Breast epithelium (tissue), 4 donors: ENCODE results near the gene AHCYL2. TPM values are rescaled to one million over a fixed set of nuclear protein-coding genes. Genes with fewer than 3 reads are reported as not detected.
"Not testable (repeated sequence)": the region's sequence is repeated elsewhere in the genome, so short reads cannot be mapped to it uniquely, and the experiment has no call there.

Source experiments
- DNase-seq, 2 donors: peaks; one replicate each; pipeline ENCODE4 v3.0.0-alpha.2; 2019; ENCODE audit warnings: low spot score in 2 of 2
- H3K27ac ChIP-seq, 2 donors: fragments of 200-600 bp; sonication (generic) in 1 of 2; one replicate each; pipeline ENCODE4 v1.5.1; 2016 to 2019; ENCODE audit warnings: mild to moderate bottlenecking in 1 of 2
- H3K27me3 ChIP-seq, 2 donors: fragments of 200-600 bp; sonication (generic) in 1 of 2; one replicate each; pipeline versions ENCODE4 v1.5.1 to v1.6.0; 2017 to 2019; ENCODE audit warnings: control low read depth in 1 of 2, mild to moderate bottlenecking in 1 of 2
- H3K36me3 ChIP-seq: fragments of 200-600 bp; one replicate; pipeline ENCODE4 v1.5.1; 2019
- H3K4me1 ChIP-seq, 2 donors: fragments of 200-600 bp; sonication (generic); one replicate each; pipeline ENCODE4 v1.5.1; 2016 to 2019; ENCODE audit warnings: control low read depth in 1 of 2
- H3K4me3 ChIP-seq, 3 donors: fragments of 200-600 bp; sonication (generic); 1 replicate in 2 of 3; 2 replicates in 1 of 3; pipeline ENCODE4 v1.5.1; 2016 to 2019; ENCODE audit warnings: mild to moderate bottlenecking in 3 of 3, moderate library complexity in 2 of 3
- H3K9me3 ChIP-seq, 2 donors: fragments of 200-600 bp; sonication (generic) in 1 of 2; one replicate each; pipeline ENCODE4 v1.5.1; 2016 to 2019; ENCODE audit warnings: control low read depth in 1 of 2
- CTCF ChIP-seq, 3 donors: fragments of 450-650 bp; IDR thresholded peaks; one replicate each; pipeline ENCODE4 v1.5.1; 2016 to 2017; ENCODE audit warnings: antibody characterized with exemption in 3 of 3, mild to moderate bottlenecking in 3 of 3, moderate library complexity in 3 of 3
- POLR2A ChIP-seq: fragments of 450-650 bp; IDR thresholded peaks from one replicate; pipeline ENCODE4 v1.6.1; 2016; ENCODE audit warnings: antibody characterized with exemption, mild to moderate bottlenecking, moderate library complexity
- POLR2AphosphoS5 ChIP-seq, 3 donors: sonication (generic); formaldehyde crosslinking; IDR thresholded peaks; one replicate each; pipeline ENCODE4 v1.6.1; 2017; ENCODE audit warnings: antibody characterized with exemption in 3 of 3
- intact Hi-C: fragments of 100-400 bp; cut with DNase I; formaldehyde crosslinking; loops from one replicate; pipeline ENCODE4 v1.15.1; 2023; ENCODE audit warnings: low total_unique reads
- total RNA-seq, 3 donors: library from RNA; depleted of rRNA; stranded (reverse); fragments of >200 nt; gene quantifications; one replicate each; pipeline ENCODE4 v1.1.0, GENCODE V29; 2016

Gene AHCYL2
- total RNA-seq, 3 donors from 2014 or later = 19.0 to 24.7 (median 21.8) TPM

- DNase-seq = no peak
- H3K4me3 ChIP-seq = no peak overlapping the region
- no peak overlapping the region for H3K27ac ChIP-seq
- no peaks in the 10 kb centered on the region for H3K4me1 ChIP-seq
- TF ChIP-seq POLR2AphosphoS5 (IDR thresholded peaks at IDR 0.05) (no peak), CTCF (IDR thresholded peaks at IDR 0.05) (no peak), POLR2A (no peak)
- intact Hi-C loops = no loop called here
- no peaks in the 10 kb centered on the region for H3K9me3 ChIP-seq
- no peaks in the 10 kb centered on the region for H3K27me3 ChIP-seq
- H3K36me3 ChIP-seq = peaks cover 3% of the 10 kb centered on the region
These were observed 180.7 kb downstream of the AHCYL2 start for GRCh38 chr7:129405527-129405926.

GRCh38 chr7:129410238-129410637 is 185.4 kb downstream of the AHCYL2 start:
- H3K36me3 ChIP-seq, H3K4me1 ChIP-seq, intact Hi-C loops, H3K4me3 ChIP-seq, H3K27ac ChIP-seq, H3K9me3 ChIP-seq, H3K27me3 ChIP-seq, DNase-seq: not testable (repeated sequence)

GRCh38 chr7:129412501-129412900 is 187.7 kb downstream of the AHCYL2 start:
- Histone ChIP-seq H3K9me3 (no peaks in the 10 kb centered on the region), H3K4me1 (no peaks in the 10 kb centered on the region), H3K36me3 (peaks cover 5% of the 10 kb centered on the region), H3K4me3 (no peak overlapping the region), H3K27ac (no peak overlapping the region), H3K27me3 (no peaks in the 10 kb centered on the region)
- intact Hi-C loops = no loop called here
- no peak for DNase-seq
- TF ChIP-seq POLR2AphosphoS5 (IDR thresholded peaks at IDR 0.05) (no peak), POLR2A (no peak), CTCF (IDR thresholded peaks at IDR 0.05) (no peak)

GRCh38 chr7:129417073-129417472 is 192.2 kb downstream of the AHCYL2 start:
- Histone ChIP-seq H3K9me3 (no peaks in the 10 kb centered on the region), H3K27ac (no peak overlapping the region), H3K27me3 (no peaks in the 10 kb centered on the region), H3K4me3 (no peak overlapping the region), H3K4me1 (no peaks in the 10 kb centered on the region), H3K36me3 (no peaks in the 10 kb centered on the region)
- intact Hi-C loops = no loop called here
- TF ChIP-seq POLR2AphosphoS5 (IDR thresholded peaks at IDR 0.05) (no peak), CTCF (IDR thresholded peaks at IDR 0.05) (no peak), POLR2A (no peak)
- peak; percentile 43 to 63 for DNase-seq

GRCh38 chr7:129421717-129422250 is 197.0 kb downstream of the AHCYL2 start:
- Histone ChIP-seq H3K4me3 (no peak overlapping the region), H3K4me1 (no peaks in the 10 kb centered on the region), H3K9me3 (no peaks in the 10 kb centered on the region), H3K36me3 (no peaks in the 10 kb centered on the region), H3K27ac (no peak overlapping the region), H3K27me3 (no peaks in the 10 kb centered on the region)
- intact Hi-C loops = no loop called here
- TF ChIP-seq CTCF (IDR thresholded peaks at IDR 0.05) = no peak
- TF ChIP-seq POLR2AphosphoS5 (IDR thresholded peaks at IDR 0.05) = no peak
- TF ChIP-seq POLR2A = no peak
- DNase-seq = no peak

- intact Hi-C loops = no loop called here
- H3K27me3 ChIP-seq = no peaks in the 10 kb centered on the region
- no peaks in the 10 kb centered on the region for H3K9me3 ChIP-seq
- H3K27ac ChIP-seq = no peak overlapping the region
- DNase-seq = no peak
- no peaks in the 10 kb centered on the region for H3K36me3 ChIP-seq
- H3K4me1 ChIP-seq = no peaks in the 10 kb centered on the region
- TF ChIP-seq POLR2A (no peak), POLR2AphosphoS5 (IDR thresholded peaks at IDR 0.05) (no peak), CTCF (IDR thresholded peaks at IDR 0.05) (no peak)
- H3K4me3 ChIP-seq = no peak overlapping the region
These were observed 197.9 kb downstream of the AHCYL2 start for GRCh38 chr7:129422727-129423126.
